Stimulated activated CD8-positive, alpha-beta memory T cell treated with anti-CD3 and anti-CD28 coated beads, Interleukin-12 subunit alpha, Interleukin-12 subunit beta, amount 100 ng/mL, for 24 hours (primary cell): ENCODE results near the gene CDYL.

Source experiments
- DNase-seq: peaks from one replicate; pipeline ENCODE4 v3.0.0-alpha.2; 2020; ENCODE audit errors: extremely low read depth

CDYL gene

GRCh38 chr6:4907602-4908001 is 131.4 kb downstream of the CDYL start:
- DNase-seq, result no peak

DNA sequence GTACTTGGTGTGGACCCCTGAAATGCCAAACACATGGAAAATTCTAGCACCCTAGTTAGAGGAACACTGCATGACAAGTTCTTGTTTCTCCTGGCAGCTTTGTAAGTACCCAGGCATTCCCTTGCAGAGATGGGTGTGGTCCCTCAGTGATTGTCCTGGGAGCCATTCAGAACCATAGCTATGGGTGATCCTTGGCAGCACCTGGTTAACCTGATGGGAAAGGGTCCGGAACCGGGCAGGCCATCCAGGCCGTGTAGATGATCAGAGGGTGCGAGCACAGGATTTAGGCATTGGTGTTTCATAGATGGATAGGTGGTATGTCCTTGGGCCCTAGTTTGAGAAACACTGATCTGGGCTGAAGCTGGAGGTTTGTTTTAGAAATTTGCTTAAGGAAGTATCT is 131.9 kb downstream of the CDYL start:
- DNase-seq, result no peak

- DNase-seq, result no peak
Observed at GRCh38 chr6:4909063-4909706, 133.0 kb downstream of the CDYL start.

- DNase-seq, result no peak
Observed at GRCh38 chr6:4910037-4910760, 134.0 kb downstream of the CDYL start.

GRCh38 chr6:4912559-4912958 is 136.4 kb downstream of the CDYL start:
- DNase-seq, result no peak

- DNase-seq, result no peak
Observed at GRCh38 chr6:4913705-4914419, 137.7 kb downstream of the CDYL start.

DNA sequence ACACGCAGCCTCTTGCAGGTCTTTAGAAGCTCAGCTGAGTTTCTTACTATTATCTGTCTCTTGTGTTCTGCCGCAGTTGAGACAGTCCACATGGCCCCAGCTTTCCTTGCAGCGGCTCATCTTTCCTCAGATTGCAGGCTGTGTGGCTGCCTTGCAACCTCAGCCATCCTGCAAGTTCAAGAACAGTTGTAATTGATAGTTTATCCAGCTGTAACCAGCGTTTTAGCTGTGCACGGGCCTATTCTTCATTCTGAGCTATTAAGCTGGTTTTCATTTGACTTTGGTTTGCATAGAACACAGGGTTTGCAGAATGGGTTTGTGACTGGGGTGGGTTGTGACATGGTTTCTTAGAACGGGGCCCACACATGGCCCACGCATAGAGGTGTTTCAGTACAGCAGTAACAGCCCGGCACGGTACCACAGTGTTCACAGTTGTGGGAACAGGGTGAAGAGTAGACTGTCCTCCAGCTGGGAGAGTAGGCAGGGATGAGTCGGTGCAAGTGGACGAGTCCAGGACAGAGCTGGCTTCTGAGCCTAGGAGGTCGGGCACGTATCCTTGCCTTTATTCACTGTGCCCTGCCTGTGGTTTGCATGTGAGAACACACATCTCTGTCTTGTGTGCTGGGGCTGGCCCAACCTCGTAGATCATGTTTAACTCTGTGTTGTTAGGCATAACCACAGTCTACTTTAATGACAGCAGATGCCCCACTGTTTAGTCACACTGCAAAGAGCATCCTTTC is 138.4 kb downstream of the CDYL start:
- DNase-seq, result no peak

DNA sequence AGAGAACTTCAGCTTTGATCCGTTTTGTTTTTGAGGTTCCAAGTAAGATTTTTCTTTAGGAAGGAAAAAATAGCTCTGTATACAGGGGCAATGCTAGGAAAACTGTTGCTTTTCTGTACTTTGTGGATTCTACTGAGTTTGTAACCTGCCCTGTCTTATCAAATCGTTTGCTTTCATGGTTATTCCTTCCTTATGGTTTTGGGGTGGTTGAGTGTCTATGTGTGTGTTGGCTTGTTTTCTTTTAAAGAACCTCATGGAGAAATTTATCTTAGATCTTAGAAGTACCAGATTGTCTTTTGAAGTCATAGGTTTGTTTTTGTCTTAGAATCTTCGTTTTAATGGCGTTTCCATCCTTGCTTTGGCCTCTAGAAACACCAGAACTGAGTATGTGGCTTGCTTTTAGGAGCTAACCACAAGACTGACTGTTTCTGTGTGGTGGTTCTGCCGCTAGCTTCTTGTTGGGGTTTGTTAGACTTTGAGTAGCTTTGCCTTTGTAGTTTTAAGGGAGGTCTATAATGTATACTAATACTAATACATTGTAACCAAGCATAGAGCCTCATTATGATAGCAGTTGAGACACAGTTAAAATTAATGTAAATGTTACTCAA is 140.9 kb downstream of the CDYL start:
- no peak for DNase-seq

DNA sequence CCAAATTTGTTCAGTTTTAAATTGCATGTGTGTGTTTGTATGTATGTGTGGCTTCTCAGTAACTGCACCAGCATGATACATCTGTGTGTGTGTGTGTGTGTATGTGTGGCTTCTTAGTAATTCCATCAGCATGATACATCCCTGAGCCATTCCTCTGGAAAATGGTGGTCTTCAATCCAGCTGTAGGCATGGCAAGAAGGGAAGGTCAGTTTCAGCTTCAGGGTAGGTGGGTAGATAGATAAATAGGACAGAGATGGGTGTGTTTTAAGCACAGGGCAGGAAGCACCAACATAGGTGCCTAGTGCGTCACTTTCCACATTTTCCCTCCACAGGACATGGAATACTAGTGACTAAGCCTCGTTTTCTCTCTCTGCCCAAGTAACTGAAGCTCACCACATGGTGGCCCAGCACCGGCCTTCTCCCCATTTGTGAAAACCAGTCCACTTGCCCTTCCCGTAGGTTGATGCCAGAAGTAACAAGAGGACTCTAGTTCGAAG is 144.8 kb downstream of the CDYL start:
- DNase-seq, result no peak

DNA sequence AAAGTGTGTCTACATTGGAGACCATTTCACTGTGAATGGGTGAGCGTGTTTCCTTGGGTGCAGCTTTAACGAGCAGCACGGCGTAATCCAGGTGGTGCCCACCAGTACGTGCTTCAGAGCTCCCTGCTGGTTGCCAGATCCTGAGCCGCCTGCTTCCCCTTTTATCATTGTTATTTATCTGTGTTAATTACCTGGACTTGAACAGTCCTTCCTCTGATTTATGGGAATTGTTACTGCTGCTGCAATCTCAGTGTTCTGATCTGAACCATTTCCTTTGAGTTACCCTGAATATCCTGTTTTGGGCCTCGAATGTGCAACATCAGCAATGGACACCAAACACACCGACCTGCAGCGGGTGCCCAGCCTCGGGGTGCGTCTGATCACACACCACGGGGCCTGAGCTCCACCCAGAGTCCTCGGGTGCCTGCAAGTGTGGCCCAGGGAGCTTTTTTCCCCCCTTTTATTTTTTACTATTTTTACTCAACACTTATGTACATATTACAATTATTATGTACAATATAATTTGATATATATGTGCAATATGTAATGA is 146.4 kb downstream of the CDYL start:
- DNase-seq, result no peak

- no peak for DNase-seq
Observed at GRCh38 chr6:4923081-4923480, 146.9 kb downstream of the CDYL start.

DNA sequence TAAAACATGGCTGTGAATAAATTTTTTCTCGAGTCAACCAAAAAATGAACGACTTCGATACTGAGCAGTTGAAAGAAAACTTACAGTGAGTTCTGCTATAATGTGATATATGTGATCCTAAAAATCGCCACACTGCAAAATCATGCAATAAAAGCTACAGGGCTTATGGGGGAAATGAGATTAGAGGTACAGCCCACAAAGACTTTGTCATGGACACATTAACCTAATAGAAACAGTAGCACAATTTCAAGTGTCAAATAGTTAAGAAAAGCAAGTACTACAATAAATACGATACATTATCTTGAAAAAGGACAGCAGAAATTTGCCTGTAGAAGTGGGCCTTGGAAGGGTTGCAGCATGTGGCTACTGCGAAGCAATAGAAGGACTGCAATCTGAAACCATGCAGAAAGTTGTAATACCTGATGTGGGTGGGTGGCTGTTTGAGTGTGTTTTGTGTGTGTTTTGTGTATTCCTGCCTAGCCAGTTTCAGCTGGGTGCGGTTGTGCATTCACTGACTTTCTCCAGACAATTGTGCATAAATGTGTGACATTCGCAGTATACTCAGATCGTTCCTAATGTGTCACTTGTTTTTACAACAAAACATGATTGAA is 148.6 kb downstream of the CDYL start:
- DNase-seq, result no peak

DNA sequence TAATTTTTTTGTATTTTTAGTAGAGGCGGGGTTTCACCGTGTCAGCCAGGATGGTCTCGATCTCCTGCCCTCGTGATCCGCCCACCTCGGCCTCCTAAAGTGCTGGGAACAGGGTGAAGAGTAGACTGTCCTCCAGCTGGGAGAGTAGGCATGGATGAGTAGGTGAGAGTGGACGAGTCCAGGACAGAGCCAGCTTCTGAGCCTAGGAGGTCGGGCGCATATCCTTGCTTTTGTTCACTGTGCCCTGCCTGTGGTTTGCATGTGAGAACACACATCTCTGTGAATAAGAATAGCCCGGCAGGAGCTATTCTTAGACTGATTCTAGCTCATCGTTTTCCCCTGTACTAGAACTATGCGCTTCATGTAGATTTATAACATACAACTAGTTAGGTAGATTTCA is 149.4 kb downstream of the CDYL start:
- no peak for DNase-seq

DNA sequence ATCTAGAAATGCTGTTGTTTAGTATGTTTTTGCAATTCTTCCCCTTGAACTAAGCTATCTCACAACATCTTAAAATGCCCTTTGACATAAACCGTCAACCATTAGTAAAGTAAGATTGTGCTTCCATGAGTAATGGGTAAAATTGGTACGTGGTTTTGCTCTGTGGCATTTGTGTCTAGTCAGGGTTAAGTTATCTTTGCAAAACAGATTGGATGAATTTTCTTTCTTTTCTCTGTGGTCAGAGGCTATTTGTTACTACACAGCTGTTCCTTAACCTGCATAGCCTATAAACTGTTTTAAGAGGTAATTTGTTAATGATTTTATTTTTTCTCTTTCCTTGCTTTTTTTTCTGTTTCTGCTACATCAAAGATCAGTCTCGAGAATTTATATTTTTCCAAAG is 152.2 kb downstream of the CDYL start:
- DNase-seq, result no peak

DNA sequence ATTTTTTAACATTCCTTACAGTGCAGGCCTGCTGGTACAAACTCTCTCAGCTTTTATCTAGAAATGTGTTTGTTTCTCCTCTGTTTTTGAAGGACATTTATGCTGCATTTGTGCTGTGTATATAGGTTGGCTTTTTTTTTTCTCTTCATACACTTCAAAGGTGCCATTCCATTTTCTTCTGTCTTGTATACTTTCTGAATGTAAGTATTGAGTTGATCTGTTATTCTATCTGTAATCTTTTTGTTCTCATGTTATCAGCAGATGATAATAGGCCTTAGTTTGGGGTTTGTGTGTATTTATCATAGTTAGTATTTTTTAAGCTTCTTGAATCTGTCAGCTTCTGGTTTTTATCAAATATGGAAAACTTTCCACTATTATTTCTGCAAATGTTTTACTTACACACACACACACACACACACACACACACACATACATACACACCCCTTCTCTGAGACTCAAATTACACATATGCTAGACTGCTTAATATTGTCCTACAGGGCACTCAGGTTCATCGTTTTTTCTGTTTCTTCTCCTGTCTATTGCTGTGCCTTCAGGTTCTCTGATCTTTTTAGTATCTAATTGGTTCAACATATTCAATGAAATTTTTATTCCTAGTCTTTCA is 153.0 kb downstream of the CDYL start:
- no peak for DNase-seq

DNA sequence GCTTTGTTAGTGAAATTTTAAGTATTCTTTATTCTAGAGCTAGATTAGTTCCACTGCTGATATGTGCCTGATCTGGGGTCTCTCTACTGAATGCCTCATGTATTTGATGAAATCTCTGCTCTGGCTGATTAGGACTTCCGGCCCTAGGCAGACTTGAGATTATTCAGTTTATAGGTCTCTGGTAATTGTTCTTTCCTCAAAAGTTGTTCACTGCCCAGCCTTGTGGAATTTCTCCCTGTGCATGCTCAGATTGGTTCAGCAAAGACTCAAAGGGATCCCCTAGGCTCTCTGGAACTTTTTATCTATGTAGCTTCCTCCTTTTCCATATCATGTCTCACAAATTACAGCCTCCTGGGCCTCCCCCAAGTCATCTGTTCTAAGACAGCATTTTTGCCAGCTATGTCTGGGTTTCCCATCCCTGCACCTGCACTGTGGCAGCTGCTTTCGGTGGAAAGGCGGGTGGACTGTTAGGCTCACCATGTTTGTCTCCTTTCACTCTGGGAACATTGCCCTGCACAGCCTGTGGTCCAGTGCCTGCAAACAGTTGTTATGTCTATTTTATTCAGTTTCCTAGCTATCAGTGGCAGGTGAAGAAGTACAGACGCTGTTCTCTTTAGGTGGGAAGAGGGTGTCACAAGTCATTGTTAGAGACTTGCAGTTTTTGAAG is 154.0 kb downstream of the CDYL start:
- no peak for DNase-seq

DNA sequence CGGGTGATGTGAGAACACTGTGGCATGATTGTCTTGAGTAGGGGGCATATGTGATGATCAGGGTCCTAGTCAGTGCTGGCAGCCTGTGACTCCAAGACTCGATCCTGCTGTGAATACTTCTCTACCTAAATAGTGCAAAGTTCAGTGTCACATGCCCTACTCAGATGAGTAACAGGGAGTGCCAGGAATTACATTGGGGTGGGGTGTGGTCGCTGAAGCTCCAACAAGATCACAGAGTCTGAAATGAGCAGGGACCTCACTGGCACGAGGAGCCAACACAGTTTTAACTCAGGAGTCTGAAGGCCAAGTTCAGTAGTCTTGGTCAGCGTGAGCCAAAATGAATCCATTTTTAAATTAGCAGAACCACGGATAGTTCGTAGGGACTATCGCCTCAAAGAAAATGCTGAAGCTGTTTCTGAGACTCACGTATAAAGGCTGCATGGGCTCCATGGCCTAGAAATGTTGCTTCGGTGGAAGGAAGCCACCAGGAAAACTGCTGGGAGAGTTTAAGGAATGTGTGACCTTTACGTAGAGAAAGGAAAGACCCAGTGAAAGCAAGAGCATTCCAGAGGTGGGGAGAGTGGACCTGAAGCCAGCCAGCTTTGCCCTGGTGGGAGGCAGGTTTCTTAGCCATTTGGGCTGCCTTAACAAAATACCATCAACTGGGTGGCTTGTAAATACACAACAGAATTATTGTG is 155.5 kb downstream of the CDYL start:
- no peak for DNase-seq

DNA sequence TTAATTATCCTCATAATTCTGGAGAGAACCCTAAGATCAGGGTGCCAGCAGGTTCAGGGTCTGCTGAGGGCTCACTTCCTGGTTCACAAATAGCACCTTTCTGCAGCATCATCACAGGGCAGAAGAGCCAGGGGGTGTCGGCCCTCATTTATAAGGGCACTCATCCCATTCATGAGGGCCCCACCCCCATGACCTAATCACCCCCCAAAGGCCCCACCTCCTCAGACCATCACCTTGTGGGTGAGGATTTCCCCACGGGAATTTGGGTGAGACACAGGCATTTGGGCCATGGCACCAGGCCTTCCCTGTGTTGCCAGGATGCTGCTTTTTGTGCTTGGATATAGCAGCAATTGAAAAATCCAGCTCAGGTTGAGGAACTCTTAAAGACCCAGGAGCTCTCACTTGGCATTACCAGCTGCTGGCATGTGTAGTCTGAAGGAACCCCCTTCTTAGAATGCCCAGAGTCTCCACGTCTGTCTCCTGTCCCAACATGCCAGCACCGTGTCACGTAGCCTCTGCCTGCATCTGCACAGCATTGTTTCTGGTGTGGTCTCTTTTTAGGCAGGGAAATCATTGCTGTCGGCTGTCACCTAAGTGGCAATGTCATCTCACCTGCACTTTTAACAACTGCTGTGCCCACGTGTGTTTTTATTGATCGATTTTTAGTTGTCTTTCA is 156.2 kb downstream of the CDYL start:
- DNase-seq, result no peak

GRCh38 chr6:4935486-4935885 is 159.3 kb downstream of the CDYL start:
- no peak for DNase-seq
